Stimulated activated naive B cell treated with anti-CD40 and anti-IgM and Interleukin-4, amounts not matched to agents 10 μg/mL and 1 μg/mL and 100 μg/mL, for 72 hours (primary cell): ENCODE measurements around the gene MEIS3.
A peak's percentile ranks its signal among the peaks of the same experiment; 100 is the strongest.

Source experiments
- ATAC-seq, 2 donors: fragments of 150-1000 bp; cut with Tn5 transposase; replicated peaks; 2 replicates each; pipeline ENCODE4 v1.10.0; 2021; ENCODE audit warnings: moderate library complexity in 1 of 2
- DNase-seq: peaks from one replicate; pipeline ENCODE4 v3.0.0; 2021
- H3K27ac Mint-ChIP-seq: one replicate; pipeline ENCODE4 v1.8.0; 2022; ENCODE audit warnings: mild to moderate bottlenecking, mixed read lengths
- H3K27me3 Mint-ChIP-seq, 2 donors: one replicate each; pipeline ENCODE4 v1.8.0; 2022; ENCODE audit warnings: mixed read lengths in 2 of 2
- H3K36me3 Mint-ChIP-seq, 2 donors: one replicate each; pipeline ENCODE4 v1.8.0; 2022; ENCODE audit warnings: mixed read lengths in 2 of 2, mild to moderate bottlenecking in 1 of 2
- H3K4me1 Mint-ChIP-seq, 2 donors: one replicate each; pipeline ENCODE4 v1.8.0; 2022; ENCODE audit warnings: mixed read lengths in 2 of 2, mild to moderate bottlenecking in 1 of 2
- H3K4me3 Mint-ChIP-seq, 2 donors: one replicate each; pipeline ENCODE4 v1.8.0; 2022; ENCODE audit warnings: mild to moderate bottlenecking in 2 of 2, mixed read lengths in 2 of 2, moderate library complexity in 1 of 2
- H3K9me3 Mint-ChIP-seq, 2 donors: one replicate each; pipeline ENCODE4 v1.8.0; 2022; ENCODE audit warnings: mixed read lengths in 2 of 2, mild to moderate bottlenecking in 1 of 2

Gene MEIS3

DNA sequence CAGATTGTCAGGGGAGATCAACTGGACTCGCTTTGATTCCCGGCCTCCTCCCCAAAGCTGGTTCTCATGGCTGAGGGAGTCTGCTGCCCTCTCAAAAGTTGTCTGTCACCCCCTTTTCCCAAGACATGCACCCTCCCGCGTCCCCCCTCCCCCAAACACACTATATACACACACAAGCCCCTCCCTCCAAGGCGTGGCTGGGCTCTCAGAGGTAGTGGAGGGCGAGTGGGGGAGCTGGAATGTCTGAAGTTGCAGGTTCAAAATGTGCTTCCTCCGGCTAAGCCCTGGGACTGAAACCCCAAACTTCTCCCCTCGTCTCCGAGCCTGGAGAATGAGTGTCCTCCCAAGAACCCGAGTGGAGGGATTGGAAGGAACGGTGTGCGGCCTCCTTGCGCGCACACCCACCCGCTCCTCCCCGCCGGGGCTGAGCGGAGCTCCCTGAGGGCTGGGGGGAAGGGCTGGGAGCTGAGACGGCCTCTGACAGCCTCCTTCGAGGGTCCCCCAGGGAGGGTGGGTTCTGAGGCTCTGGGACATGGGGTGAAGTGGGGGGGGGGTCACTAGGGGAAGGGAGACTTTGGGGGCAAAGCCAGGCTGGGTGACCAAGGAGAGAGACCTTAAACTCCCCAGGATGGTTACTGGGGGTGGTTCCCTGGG is 9.9 kb upstream of the MEIS3 start:
- Mint-ChIP-seq H3K36me3 (peaks cover 1 to 7% of the 10 kb centered on the region in 2 donors), H3K9me3 (peaks cover 0 to 2% of the 10 kb centered on the region in 2 donors), H3K4me1 (peaks cover 6 to 12% of the 10 kb centered on the region in 2 donors), H3K27me3 (peaks cover 50 to 51% of the 10 kb centered on the region in 2 donors), H3K27ac (no peak overlapping the region), H3K4me3 (peak overlapping the region in 1 of 2 donors; percentile 39)
- DNase-seq (no peak), ATAC-seq (no peak)

DNA sequence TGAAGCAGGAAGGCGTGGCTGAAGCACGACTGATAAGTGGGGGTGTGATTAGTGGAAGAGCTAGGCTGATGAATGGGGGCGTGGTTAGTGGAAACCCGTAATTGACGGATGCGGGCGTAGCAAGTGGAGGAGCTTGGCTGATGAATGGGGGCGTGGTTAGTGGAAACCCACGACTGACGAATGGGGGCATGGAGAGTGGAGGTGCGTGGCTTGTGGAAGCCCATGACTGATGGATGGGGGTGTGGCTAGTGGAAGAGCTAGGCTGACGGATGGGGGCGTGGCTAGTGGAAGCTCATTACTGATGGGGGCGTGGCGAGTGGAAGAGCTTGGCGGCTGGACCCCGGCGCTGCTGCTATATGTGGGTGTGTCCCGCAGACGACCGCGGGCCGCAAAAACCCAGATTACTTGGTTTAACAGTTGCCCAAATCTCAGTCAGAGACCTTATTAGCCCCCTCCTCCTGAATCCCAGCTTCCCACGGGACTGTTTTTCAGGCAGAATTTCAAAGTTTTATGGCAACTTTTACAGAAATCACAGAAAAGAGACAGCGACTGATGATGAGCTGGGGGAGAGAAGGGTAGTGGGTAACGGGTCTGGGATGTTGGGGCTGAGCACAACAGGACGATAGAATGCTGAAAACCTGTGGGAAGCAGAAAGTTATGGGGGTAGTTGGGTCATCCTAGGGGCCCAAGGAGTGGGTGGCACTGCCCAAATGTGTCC is 9.0 kb upstream of the MEIS3 start:
- peak; percentile 63 to 74 for ATAC-seq

DNA sequence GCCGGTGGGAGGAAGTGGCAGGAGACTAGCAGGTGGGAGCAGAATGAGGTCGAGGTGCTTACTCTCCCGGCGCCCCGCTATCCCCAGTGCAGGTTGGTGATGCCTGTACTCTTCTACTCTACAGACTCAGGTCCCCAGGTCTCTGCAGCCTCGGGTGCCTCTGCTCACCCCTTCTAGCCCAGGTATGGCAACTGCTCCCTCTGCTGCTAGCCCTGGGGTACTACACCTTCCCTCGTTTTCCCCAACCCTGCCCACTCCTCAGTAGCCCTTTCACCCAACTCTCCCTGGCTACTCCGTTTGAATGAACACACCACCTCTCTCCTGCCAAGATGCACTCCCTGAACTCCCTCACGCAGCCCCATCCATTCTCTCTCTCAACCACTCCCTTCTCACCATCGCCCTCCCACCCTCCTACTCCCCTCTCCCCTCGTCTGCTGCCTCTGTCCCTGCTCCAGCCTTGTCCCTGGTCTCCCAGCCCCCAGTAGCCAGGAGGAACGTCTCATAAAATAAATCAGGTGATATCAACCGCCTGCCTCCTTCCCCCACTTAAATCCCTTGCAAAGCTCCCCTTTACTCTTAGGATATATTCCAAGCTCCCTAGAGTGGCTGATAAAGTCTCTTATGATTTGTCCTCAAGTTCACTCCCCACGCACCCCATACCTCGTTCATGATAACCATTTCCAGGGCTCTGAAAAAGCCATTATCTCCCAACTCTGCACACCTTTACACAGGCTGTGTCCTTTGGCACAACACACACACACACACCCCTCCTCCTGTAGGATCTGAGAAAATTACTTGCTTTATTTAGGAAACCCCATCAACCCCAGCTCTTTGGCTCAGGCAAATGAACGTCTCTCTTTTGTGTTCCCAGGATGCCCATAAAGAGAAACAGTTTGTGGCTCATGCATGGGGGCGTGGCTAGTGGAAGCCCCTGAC is 8.2 kb upstream of the MEIS3 start:
- Mint-ChIP-seq H3K4me3 (no peak overlapping the region), H3K36me3 (peaks cover 1 to 5% of the 10 kb centered on the region in 2 donors), H3K9me3 (peaks cover 0 to 2% of the 10 kb centered on the region in 2 donors), H3K27ac (peak overlapping the region; percentile 75), H3K4me1 (peaks cover 10 to 19% of the 10 kb centered on the region in 2 donors), H3K27me3 (peaks cover 49 to 52% of the 10 kb centered on the region in 2 donors)
- ATAC-seq (peak; percentile 76 to 78), DNase-seq (peak; percentile 51)

More for the DNA sequence above, 9.0 kb upstream of the MEIS3 start:
- H3K36me3 Mint-ChIP-seq = peaks cover 1 to 7% of the 10 kb centered on the region in 2 donors
- H3K9me3 Mint-ChIP-seq = peaks cover 0 to 2% of the 10 kb centered on the region in 2 donors
- DNase-seq = peak; percentile 60
- H3K4me1 Mint-ChIP-seq = peaks cover 6 to 12% of the 10 kb centered on the region in 2 donors
- no peak overlapping the region for H3K27ac Mint-ChIP-seq
- H3K27me3 Mint-ChIP-seq = peaks cover 49 to 52% of the 10 kb centered on the region in 2 donors
- H3K4me3 Mint-ChIP-seq = no peak overlapping the region

DNA sequence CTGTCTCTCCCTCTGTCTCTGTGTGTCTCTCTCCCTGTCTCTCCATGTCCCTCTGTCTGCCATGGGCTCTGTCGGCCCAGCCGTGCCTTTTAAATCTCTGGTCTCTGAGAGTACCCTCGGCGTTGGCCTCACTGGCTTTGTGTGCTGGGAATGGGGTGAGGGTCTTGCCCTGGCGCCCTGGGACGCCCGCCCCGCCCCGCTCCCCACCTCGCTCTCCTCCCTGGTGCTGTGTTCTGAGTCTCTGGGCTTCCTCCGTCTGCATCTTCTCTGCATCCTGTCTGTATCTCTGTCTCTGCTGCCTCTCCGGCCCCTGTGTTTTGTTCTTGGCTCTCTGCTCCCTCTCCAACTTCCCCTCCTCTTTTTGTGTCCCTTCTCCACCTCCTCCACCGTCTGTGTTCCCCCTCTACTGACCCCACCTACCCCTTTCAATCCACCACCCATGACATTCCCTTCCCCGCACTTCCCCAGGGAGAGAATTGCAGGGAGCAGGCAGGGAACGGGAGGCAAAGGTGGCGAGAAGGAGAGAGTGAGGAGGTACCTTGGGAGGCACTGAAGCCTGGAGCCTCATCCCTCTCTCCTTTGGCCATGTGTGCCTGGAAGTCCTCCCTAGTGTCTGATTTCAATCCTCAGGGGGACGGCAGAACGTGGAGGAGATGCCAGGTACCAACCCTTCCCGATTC is 4.0 kb upstream of the MEIS3 start:
- ATAC-seq = no peak
- no peak for DNase-seq
- Mint-ChIP-seq H3K4me3 (no peak overlapping the region), H3K27ac (no peak overlapping the region), H3K9me3 (no peaks in the 10 kb centered on the region), H3K27me3 (peaks cover 56 to 58% of the 10 kb centered on the region in 2 donors), H3K4me1 (peaks cover 19 to 24% of the 10 kb centered on the region in 2 donors), H3K36me3 (no peaks in the 10 kb centered on the region)

DNA sequence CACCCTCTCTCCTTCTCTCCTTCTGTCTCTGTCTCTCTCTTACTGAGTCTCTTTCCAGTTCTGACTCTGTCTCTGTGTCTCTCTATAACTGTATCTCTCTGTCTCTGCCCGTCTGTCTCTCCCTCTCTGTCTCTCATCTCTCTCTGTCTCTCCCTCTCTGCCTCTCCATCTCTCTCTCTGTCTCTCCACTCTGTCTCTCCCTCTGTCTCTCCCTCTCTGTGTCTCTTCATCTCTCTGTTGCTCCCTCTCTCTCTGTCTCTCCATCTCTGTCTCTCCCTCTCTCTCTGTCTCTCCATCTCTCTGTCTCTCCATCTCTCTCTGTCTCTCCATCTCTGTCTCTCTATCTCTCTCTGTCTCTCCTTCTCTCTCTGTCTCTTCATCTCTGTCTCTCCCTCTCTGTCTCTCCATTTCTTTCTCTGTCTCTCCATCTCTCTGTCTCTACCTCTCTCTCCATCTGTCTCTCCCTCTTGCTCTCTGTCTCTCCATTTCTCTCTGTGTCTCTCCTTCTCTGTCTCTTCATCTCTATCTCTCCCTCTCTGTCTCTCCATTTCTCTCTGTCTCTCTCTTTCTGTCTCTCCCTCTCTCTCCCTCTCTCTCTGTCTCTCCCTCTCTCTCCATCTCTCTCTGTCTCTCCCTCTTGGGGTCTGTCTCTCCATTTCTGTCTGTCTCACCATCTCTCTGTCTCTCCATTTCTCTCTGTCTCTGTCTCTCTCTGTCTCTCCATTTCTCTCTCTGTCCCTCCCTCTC is 3.3 kb upstream of the MEIS3 start:
- Mint-ChIP-seq H3K4me1 (peaks cover 27 to 32% of the 10 kb centered on the region in 2 donors), H3K36me3 (no peaks in the 10 kb centered on the region), H3K9me3 (no peaks in the 10 kb centered on the region), H3K4me3 (no peak overlapping the region), H3K27me3 (peaks cover 63 to 65% of the 10 kb centered on the region in 2 donors), H3K27ac (no peak overlapping the region)
- DNase-seq = no peak
- ATAC-seq = no peak

DNA sequence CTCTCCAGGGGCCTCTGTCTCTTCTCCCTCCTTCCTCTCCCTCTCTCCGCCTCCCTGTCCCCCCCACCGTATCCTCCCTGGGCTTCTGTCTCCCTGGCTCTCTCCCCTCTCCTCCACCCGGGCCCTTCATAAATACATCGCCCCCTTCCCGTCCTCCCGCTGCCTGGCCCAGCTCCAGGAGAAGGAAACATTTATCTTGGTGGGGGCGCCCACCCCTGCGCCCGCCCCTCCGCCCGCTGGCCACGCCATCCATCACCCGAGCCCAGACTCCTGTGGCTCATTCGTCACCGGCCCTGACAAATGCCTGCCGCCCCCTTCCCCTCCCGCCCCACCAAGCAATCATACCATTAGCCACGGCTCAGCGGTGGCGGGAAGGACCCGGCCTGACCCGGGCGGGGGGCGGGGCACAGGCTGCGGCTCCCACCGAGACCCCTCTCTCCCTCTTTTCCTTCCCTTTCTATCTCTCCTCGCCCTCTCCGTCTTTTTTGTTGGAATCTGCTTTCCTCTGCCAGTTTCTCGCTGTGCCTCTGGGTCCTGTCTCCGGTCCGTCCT is 2.6 kb upstream of the MEIS3 start:
- H3K27ac Mint-ChIP-seq = no peak overlapping the region
- H3K4me3 Mint-ChIP-seq = no peak overlapping the region

DNA sequence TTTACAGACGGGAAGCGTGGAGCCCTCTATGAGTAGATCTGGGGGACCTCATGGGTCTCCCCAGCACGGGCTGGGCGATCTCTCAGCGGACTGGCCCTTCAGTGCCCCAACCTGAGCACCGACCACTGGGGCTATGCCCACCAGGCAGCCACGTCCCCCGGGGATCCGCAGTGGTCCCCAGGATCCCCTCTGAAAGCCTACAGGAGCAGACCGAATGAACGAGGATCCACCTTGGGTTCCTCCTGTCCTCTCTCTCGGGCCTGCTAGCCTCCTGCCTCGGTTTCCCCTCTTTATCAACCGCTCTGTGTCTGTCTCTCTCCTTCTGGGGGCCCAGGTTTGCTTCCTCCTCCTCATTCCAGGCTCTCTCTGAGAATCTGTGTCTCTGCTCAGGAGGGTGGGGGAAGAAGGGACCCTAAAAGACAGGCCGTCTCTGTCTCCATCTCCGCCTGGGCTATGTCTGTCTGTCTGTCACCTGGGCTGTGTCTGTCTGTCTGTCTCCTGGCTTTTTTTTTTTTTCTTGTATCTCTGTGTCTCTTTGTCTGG is 2.0 kb upstream of the MEIS3 start:
- H3K4me3 Mint-ChIP-seq = no peak overlapping the region
- no peak for ATAC-seq
- H3K4me1 Mint-ChIP-seq = peaks cover 32 to 40% of the 10 kb centered on the region in 2 donors
- DNase-seq = no peak
- H3K9me3 Mint-ChIP-seq = no peaks in the 10 kb centered on the region
- H3K36me3 Mint-ChIP-seq = no peaks in the 10 kb centered on the region
- H3K27ac Mint-ChIP-seq = no peak overlapping the region
- H3K27me3 Mint-ChIP-seq = peaks cover 76 to 78% of the 10 kb centered on the region in 2 donors

More for the DNA sequence above, 2.6 kb upstream of the MEIS3 start:
- Mint-ChIP-seq H3K36me3 (no peaks in the 10 kb centered on the region), H3K27me3 (peaks cover 70 to 72% of the 10 kb centered on the region in 2 donors), H3K4me1 (peaks cover 31 to 34% of the 10 kb centered on the region in 2 donors), H3K9me3 (no peaks in the 10 kb centered on the region)
- ATAC-seq = no peak
- DNase-seq = no peak

DNA sequence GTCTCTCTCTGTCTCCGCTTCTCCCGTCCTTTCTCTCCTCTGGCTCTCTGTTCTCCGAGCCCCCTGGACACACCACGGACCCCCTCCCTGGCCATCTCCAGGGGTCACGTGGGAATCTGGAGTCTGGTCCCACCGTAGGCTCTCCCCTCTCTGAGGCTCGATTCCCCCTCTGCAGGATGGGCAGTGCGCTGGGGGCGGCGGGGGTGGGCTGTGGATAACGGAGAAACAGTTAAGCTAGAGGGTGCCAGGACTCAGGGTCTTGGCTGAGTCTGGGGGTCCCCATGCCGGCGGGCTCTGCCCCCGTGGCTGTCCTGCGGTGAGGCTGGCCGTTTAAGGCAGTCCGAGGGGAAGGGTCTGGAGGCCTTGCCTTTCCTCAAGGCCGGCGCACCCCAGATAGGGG is 462 bp upstream of the MEIS3 start:
- no peak for DNase-seq
- peaks cover 34 to 40% of the 10 kb centered on the region in 2 donors for H3K4me1 Mint-ChIP-seq
- H3K27ac Mint-ChIP-seq = no peak overlapping the region
- H3K36me3 Mint-ChIP-seq = no peaks in the 10 kb centered on the region
- no peak for ATAC-seq
- H3K4me3 Mint-ChIP-seq = no peak overlapping the region
- H3K27me3 Mint-ChIP-seq = peaks cover 82 to 90% of the 10 kb centered on the region in 2 donors
- H3K9me3 Mint-ChIP-seq = no peaks in the 10 kb centered on the region

DNA sequence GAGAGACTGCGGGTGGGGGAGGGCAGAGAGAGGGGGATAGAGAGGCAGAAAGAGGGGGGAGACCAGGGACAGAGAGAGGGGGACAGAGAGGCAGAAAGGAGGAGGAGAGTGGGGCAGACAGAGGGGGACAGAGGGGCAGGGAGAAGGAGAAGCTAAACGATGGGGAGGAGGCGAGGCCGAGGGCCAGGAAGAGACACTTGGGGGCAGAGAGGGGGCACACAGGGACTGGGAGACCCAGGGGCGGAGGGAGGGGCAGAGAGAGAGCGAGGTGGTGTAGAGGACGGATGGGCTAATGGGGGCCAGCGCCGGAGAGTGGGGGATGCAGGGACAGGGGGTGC is 666 bp downstream of the MEIS3 start:
- no peak overlapping the region for H3K27ac Mint-ChIP-seq
- peaks cover 34 to 40% of the 10 kb centered on the region in 2 donors for H3K4me1 Mint-ChIP-seq
- no peaks in the 10 kb centered on the region for H3K36me3 Mint-ChIP-seq
- ATAC-seq (no peak), DNase-seq (no peak)
- H3K4me3 Mint-ChIP-seq = peak overlapping the region; percentile 40 to 57
- H3K27me3 Mint-ChIP-seq = peaks cover 86 to 94% of the 10 kb centered on the region in 2 donors
- no peaks in the 10 kb centered on the region for H3K9me3 Mint-ChIP-seq

DNA sequence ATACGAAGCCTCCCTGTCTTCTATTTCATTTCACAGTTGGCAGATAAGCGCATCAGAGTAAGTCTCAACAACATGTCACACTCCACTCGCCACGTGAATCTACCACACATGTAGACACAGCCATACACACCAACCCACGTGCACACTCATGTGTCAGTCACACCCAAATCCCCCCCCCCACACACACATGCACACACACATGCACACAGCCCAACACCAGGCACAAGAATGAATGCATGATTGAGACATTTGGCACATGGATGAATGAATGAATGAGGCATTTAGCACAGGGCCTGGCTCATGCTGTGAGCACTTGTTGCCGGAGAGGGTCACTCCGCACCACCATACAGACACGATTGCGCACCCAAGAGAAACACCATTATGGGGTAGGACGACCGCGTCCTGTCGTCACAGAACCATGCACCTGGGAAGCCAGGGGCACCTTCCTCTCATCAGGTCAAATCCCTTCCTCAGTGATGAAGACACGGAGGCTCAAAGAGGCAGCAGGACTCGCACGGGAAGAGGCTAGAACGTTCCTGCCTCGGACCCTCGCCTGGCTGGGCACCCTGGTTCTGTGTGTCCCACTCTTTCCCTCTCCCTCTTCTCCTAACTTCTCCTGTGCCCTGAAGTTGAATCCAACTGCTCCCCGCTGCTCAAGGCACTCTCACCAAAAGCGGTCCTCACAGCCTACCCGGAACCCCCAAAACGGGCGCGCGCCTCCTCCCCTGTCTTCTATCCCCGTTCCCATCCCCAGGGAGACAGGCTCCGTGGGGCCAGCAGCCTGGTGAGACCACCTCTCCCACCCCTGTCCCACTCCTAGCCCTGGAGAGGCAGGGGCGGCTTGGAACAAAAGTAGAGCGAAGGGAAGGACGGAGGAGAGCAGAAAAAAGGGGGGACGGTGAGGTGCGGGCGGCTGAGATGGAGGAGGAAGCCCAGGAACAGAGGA is 1.3 kb downstream of the MEIS3 start:
- H3K4me1 Mint-ChIP-seq = peaks cover 33 to 39% of the 10 kb centered on the region in 2 donors
- peak in 1 of 2 donors; percentile 13 for ATAC-seq
- H3K36me3 Mint-ChIP-seq = no peaks in the 10 kb centered on the region
- H3K4me3 Mint-ChIP-seq = peak overlapping the region; percentile 40 to 57
- peak overlapping the region; percentile 4 for H3K27ac Mint-ChIP-seq
- no peak for DNase-seq
- H3K9me3 Mint-ChIP-seq = no peaks in the 10 kb centered on the region
- H3K27me3 Mint-ChIP-seq = peaks cover 85 to 94% of the 10 kb centered on the region in 2 donors

DNA sequence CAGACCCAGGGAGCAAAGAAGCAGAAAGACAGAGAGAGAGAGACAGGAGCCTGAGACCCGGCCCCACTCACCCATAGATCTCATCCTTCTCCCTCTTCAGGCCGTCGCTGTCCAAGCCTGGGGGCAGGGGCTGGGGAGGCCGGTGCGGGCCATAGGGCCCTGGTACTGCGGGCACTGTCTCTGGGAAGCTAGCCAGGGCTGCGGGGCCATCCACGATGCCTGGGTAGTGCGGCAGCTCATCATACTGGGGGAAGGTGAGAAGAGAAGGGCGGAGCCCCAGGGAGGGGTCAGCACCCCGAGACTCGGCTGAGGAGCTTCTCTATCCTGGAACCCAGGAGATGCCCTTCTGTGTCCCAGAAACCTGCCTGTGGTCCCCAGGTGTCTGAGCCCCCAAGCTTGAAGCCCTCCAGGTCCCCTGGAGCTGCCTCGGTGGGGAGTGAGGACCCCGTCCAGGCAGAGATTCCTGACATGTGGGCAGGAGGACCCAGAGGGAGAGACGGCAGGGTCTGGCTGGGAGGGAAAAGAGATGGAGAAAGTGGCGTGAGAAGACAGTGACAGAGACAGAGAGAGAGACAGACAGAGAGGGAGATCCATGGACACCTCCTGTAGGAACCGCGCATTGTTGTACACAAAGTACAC is 2.1 kb downstream of the MEIS3 start:
- H3K4me1 Mint-ChIP-seq = peaks cover 26 to 31% of the 10 kb centered on the region in 2 donors
- DNase-seq (no peak), ATAC-seq (peak in 1 of 2 donors; percentile 22)
- no peaks in the 10 kb centered on the region for H3K36me3 Mint-ChIP-seq
- H3K27ac Mint-ChIP-seq = no peak overlapping the region
- H3K9me3 Mint-ChIP-seq = no peaks in the 10 kb centered on the region
- no peak overlapping the region for H3K4me3 Mint-ChIP-seq
- H3K27me3 Mint-ChIP-seq = peaks cover 77 to 89% of the 10 kb centered on the region in 2 donors

DNA sequence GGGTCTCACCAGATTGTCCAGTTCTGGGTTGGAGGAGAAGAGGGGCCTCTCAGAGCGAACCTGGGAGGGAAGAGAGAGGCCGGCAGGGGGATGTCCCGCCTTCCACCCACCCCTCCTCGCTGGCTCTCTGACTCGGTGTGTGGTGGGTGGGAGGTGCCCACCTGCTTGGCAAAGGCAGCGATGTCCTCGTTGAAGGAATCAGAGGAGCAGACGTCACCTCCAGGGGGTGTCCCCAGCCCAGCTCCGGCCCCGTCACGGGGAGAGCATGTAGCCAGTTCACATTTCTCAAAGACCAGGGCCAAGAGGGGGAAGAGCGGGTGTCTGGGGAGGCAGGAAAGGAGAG is 2.7 kb downstream of the MEIS3 start:
- H3K4me1 Mint-ChIP-seq = peaks cover 24 to 29% of the 10 kb centered on the region in 2 donors
- DNase-seq (no peak), ATAC-seq (no peak)
- H3K27me3 Mint-ChIP-seq = peaks cover 72 to 89% of the 10 kb centered on the region in 2 donors
- no peaks in the 10 kb centered on the region for H3K9me3 Mint-ChIP-seq
- H3K4me3 Mint-ChIP-seq = no peak overlapping the region
- no peaks in the 10 kb centered on the region for H3K36me3 Mint-ChIP-seq
- no peak overlapping the region for H3K27ac Mint-ChIP-seq
